NOMO-1 treated with dmso at 0.1 percent for 144 hours (cell line): ENCODE data around the gene GYPC.

Experiments used
- DNase-seq: peaks from one replicate; lab custom pipeline; 2025; ENCODE audit not compliant: unreplicated experiment; lab: John Stamatoyannopoulos, UW

GYPC gene

GRCh38 chr2:126729896-126730295 lies 73.9 kb downstream of the GYPC start:
- no peak for DNase-seq

DNA sequence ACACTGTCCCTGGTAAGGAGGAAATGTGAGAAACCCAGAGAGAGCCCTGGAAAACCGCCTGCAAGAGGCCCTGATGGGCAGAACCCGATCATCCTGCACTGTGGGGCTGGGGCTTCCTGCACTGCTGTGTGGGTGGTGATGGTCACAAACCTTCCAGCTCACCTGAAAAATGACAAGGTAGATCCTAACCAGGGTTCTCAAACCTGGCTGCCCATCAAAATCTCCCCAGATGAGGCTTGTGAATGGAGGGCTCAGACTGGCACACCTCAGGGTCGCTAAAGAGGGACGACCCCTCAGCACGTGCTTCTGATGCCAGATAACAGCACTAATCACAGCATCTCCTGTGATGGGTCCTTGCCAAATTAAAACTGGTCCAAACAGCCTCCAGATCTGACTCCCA lies 74.7 kb downstream of the GYPC start:
- DNase-seq, result no peak

DNA sequence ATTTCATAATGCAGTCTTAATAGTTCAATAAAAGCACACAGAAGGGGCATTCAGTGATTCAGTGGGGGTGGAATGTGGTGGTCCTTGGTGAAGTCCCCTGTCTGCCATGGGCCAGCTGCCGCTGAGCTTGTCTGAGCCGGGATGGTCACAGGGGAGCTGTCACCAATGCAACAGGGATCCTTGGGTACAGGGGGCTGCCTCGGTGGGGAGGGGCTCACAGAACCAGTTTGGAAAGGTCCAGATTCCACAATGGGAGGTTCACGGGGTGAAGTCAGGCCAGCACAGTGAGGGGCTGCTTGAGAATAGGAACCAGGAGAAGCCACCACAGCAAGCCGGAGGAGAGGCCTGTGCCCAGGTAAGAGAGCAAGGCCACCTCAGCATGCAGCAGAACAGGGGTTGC lies 75.4 kb downstream of the GYPC start:
- DNase-seq, result no peak

DNA sequence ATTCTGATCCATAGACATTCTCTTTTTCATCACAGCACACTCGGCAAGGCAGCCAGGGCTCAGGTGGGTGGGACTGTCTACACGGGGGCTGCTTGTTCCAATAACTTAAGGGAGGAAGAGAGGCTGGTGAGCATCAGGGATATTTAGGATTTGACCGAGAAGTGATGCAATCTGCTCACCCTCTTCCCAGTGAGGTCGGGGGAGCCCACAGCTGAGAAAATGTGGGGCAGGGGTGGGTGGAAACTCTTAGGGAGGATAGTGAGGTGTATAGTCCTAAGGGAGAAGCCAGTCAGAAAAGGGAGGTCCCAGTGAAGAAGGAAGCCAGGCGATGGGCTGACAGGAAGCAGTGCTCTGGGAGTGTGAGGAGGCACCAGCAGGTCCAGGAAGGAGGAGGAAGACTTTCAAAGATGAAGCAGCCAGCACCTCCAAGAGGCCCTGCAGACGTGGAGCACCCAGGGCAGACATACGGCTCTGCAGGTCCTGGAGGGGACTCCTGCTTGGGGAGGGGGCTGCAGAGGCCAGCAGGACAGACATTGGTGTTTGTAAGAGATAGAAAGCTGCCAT lies 76.8 kb downstream of the GYPC start:
- no peak for DNase-seq

DNA sequence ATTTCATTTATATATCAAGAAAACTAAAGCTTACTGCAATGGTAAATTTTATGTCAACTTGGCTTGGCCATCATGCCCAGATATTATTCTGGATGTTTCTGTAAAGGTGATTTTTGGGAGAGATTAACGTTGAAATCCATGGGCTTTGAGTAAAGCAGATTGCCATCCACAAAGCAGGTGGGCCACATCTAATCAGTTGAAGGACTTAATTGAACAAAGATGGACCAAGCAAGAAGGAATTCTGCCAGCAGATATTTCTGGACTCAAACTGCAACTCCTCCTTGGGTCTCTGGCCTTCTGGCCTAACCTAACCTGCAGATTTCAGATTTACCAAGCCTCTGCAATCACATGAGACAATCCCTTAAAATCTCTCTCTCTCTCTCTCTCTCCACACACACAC lies 77.8 kb downstream of the GYPC start:
- no peak for DNase-seq

DNA sequence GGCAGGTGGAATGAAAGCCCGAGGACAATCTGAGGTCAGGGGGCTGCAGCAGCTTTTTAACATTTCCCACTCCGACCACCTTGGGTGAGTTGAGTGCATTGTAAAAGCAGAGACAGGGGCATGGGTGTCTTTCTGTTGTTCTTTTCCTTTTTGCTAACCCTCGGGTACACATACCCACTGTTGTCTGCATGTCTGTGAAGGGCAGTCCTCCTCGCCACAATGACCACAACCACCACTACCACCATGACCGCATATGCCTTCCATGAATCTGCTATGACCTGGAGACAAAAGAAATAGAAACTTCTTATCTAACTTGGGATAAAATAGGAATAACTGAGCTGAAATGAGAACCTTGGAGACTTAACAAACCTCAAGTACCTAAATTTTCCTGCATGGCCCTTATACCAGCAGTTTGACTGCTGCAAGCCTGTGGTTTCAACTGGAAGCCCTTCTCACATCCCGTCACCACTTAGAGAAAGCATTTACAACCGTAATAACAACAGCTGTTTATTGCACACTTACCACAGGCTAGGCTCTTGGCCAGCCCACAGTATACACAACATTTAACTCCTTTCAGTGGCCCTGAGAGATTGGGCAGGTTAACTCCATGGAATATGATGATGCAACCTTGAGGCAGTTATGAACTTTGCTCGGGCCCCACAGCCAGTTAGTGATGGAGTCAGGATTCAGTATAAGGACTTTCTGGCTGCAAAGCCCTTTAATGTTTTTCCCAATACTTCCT lies 80.3 kb downstream of the GYPC start:
- DNase-seq, result no peak

DNA sequence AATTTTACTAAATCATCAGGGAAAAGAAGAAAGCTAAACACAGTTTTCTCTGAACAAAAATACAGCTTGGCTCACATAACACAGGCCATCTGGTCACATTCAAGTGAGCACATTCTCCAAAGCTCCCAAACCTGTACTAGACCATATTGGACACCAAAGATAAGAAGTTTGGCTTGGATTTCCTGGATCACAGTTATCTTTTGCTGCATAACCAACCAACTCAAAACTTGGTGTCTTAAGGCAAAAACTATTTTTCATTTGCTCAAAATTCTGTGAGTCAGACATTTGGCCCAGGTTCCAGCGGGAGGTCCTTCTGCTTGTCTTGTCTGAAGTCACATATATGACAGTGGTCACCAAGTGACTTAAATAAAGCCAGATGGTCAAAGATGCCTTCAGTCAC lies 83.2 kb downstream of the GYPC start:
- no peak for DNase-seq

GRCh38 chr2:126744640-126745039 lies 88.7 kb downstream of the GYPC start:
- DNase-seq, result no peak
